ENCODE results near the gene ADAMTS17.
A peak's percentile ranks its signal among the peaks of the same experiment; 100 is the strongest.

The ADAMTS17 gene

GRCh38 chr15:99925661-99926461, 415.9 kb downstream of the ADAMTS17 start:
- CTCF ChIA-PET = interaction anchor here (0.6 to 1.2 kb wide), 2 partner anchors 406 to 413 kb away, joined by 3 to 5 read pairs; no protein-coding TSS in a partner anchor
- peak overlapping the region; percentile 95 for H3K27ac Mint-ChIP-seq

GRCh38 chr15:99923711-99924110, 418.1 kb downstream of the ADAMTS17 start:
- Mint-ChIP-seq H3K36me3 (no peaks in the 10 kb centered on the region), H3K9me3 (no peaks in the 10 kb centered on the region), H3K27me3 (peaks cover 46% of the 10 kb centered on the region), H3K4me3 (no peak overlapping the region), H3K4me1 (peaks cover 12% of the 10 kb centered on the region), H3K27ac (no peak overlapping the region)
- no peak for DNase-seq
- CTCF ChIA-PET = no interaction called here

More at GRCh38 chr15:99925661-99926461, 415.9 kb downstream of the ADAMTS17 start:
- peak; percentile 88 for DNase-seq
- H3K36me3 Mint-ChIP-seq = no peaks in the 10 kb centered on the region
- no peaks in the 10 kb centered on the region for H3K9me3 Mint-ChIP-seq
- peaks cover 36% of the 10 kb centered on the region for H3K27me3 Mint-ChIP-seq
- peaks cover 23% of the 10 kb centered on the region for H3K4me1 Mint-ChIP-seq
- peak overlapping the region; percentile 81 for H3K4me3 Mint-ChIP-seq

Measured in activated naive CD4-positive, alpha-beta T cell treated with anti-CD3 and anti-CD28 coated beads, Interleukin-2, amount 10 ng/mL, durations not matched to agents 7 days and 5 days (primary cell).